Fibroblast of the aortic adventitia (primary cell): ENCODE results near the gene RIC8A. TPM values are rescaled to one million over a fixed set of nuclear protein-coding genes. Genes with fewer than 3 reads are reported as not detected.
"Not testable (repeated sequence)": the region's sequence is repeated elsewhere in the genome, so short reads cannot be mapped to it uniquely, and the experiment has no call there.

Experiments
- DNase-seq: peaks from one replicate; pipeline ENCODE4 v3.0.0-alpha.2; 2010; ENCODE audit warnings: low read depth
- H3K4me3 ChIP-seq: 2 replicates; pipeline ENCODE4 v1.5.1; 2011; ENCODE audit warnings: low read depth, mild to moderate bottlenecking, control low read depth, low read length, moderate library complexity
- CTCF ChIP-seq: IDR thresholded peaks from 2 replicates; pipeline ENCODE4 v1.5.1; 2011; ENCODE audit warnings: mild to moderate bottlenecking, low read length, control low read depth, inconsistent platforms; ENCODE audit not compliant: insufficient read depth
- total RNA-seq: library from RNA; depleted of rRNA; stranded (reverse); fragments of >200 nt; gene quantifications from 2 replicates; pipeline ENCODE4 v1.2.3, GENCODE V29; 2012; ENCODE audit warnings: low replicate concordance

RIC8A gene
- total RNA-seq, 1 donor = 148 TPM

GRCh38 chr11:215581-216037 lies 8.1 kb downstream of the RIC8A start:
- no peak overlapping the region for H3K4me3 ChIP-seq
- no peak for TF ChIP-seq CTCF
- no peak for DNase-seq

DNA sequence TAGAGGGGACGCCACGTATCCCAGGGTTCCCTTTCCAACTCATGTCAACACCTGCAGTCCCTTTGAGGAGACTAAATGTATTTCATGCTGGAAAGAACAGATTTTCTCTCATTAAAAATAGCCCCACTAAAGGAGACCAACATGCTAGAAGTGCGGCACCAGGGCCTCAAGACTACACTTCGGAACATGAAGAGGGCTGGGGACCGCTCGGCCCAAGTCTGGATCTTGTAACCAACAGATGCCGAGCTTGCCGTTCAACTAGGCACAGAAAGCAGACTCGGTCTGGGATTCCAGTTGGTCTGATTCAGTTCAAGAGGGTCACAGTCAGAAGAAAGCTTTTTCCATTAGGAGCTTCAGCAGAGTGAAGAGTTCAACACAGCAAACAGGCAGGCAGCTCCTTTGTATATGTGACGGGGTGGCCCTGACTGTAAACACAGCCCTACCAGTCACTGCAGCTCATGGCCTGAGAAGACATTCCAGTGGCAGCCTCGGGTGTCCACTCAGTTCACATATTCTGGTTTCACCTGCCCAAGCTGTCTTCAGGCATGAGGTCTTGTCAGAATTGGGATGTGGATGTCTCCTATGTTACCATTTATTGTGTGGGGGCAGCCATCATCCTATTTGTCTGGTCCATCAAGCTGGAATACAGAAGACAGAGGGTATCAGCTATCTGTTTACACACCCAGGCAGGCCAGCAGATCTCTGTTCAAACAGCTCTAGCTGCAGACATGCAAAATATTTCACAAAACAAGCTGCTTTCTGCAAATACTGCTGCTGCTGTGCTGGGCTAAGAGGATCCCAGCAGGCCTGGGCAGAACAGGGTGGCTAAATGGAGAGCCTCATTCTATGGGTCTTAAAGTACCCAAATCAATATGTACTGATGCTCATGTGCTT lies 8.8 kb downstream of the RIC8A start:
- DNase-seq = no peak
- TF ChIP-seq CTCF = no peak

GRCh38 chr11:217704-218103 lies 10.2 kb downstream of the RIC8A start:
- no peak for TF ChIP-seq CTCF
- no peak overlapping the region for H3K4me3 ChIP-seq
- DNase-seq = no peak

More for the DNA sequence above, 8.8 kb downstream of the RIC8A start:
- H3K4me3 ChIP-seq = no peak overlapping the region

DNA sequence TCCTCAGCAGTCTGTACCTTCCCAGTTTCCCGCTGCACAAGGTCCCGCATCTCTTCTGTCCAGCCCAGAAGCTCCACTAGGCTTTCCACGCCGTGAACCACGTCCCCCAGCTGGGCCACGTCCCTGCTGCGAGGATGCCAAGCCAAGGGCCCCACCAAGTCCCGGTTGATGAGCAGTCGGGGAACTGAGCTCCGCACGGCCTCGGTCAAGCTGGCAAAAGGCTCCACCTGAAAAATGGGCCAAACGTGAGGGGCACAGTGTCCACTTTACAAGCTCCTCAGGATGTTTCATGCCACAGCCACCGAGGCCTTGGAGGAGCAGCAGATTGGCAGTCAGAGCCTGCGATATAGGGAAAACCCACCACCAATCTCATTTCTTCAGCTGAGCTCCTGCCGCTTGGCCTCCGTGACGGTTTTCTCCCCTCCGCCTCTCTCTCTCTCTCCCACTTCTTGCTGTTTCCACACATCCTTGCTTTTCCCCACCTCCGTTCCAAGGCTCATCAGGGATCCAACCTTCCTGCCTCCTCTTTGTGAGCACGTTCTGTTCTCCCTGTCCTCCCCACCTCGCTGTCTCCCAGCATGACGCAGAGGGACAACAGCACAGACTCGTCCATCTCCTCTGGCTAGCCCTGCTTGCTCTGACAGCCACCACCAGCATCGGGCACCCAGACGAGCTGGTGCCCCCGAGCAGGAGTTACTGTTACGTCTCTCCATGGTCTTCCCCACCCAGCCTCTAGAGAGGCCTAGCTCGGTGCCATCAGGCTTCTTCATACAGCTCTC lies 11.5 kb downstream of the RIC8A start:
- no peak for TF ChIP-seq CTCF
- no peak for DNase-seq
- H3K4me3 ChIP-seq = no peak overlapping the region

DNA sequence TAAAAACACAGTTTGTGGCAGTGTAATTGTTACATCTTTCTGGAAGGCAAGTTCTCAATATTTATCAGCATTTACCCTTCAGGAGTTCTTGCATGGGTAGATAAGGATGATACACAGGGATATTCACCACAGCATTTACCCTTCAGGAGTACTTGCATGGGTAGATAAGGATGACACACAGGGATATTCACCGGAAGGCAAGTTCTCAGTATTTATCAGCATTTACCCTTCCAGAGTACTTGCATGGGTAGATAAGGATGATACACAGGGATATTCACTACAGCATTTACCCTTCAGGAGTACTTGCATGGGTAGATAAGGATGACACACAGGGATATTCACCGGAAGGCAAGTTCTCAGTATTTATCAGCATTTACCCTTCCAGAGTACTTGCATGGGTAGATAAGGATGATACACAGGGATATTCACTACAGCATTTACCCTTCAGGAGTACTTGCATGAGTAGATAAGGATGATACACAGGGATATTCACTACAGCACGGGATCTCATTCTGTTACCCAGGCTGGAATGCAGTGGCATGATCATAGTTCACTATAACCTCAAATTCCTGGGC lies 13.2 kb downstream of the RIC8A start:
- H3K4me3 ChIP-seq, DNase-seq: not testable (repeated sequence)

DNA sequence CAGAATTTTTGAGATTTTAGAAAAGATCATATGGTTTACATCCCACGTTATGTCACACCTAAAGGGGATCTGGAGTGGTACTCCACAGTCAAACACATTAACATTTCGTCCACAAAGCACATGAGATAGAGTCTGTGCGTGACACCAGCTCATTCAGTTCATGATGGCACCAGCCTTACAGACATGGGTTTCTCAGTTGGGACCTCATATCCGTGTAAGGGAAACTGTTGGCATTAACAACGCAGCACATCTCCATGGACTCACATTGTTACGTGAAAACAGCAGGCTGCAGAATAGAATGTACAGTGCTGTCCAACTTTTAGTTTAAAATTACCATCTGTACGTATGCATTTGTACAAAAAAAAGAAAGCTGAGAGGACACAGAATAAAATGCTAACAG lies 14.0 kb downstream of the RIC8A start:
- TF ChIP-seq CTCF = no peak
- H3K4me3 ChIP-seq = no peak overlapping the region
- no peak for DNase-seq
